Fibroblast of villous mesenchyme (primary cell): ENCODE data around the gene RFT1. TPM values are rescaled to one million over a fixed set of nuclear protein-coding genes. Genes with fewer than 3 reads are reported as not detected.

Experiments
- DNase-seq: peaks from one replicate; pipeline ENCODE4 v3.0.0-alpha.2; 2010; ENCODE audit warnings: low read depth
- H3K4me3 ChIP-seq: 2 replicates; pipeline ENCODE4 v1.5.1; 2011; ENCODE audit warnings: low read depth, mild to moderate bottlenecking, low read length
- total RNA-seq: library from RNA; depleted of rRNA; stranded (reverse); fragments of >200 nt; gene quantifications from 2 replicates; pipeline ENCODE4 v1.2.3, GENCODE V29; 2012
- TF ChIP-seq, protein P1 (sequence below): IDR thresholded peaks from 2 replicates; pipeline ENCODE4 v1.5.1; 2012; ENCODE audit warnings: low read depth, mild to moderate bottlenecking, low read length; ENCODE audit not compliant: insufficient read depth

The RFT1 gene
- total RNA-seq, 1 donor: 13.4 TPM

GRCh38 chr3:53149006-53149690, 18.9 kb upstream of the RFT1 start:
- DNase-seq: no peak
- TF ChIP-seq, protein P1, sequence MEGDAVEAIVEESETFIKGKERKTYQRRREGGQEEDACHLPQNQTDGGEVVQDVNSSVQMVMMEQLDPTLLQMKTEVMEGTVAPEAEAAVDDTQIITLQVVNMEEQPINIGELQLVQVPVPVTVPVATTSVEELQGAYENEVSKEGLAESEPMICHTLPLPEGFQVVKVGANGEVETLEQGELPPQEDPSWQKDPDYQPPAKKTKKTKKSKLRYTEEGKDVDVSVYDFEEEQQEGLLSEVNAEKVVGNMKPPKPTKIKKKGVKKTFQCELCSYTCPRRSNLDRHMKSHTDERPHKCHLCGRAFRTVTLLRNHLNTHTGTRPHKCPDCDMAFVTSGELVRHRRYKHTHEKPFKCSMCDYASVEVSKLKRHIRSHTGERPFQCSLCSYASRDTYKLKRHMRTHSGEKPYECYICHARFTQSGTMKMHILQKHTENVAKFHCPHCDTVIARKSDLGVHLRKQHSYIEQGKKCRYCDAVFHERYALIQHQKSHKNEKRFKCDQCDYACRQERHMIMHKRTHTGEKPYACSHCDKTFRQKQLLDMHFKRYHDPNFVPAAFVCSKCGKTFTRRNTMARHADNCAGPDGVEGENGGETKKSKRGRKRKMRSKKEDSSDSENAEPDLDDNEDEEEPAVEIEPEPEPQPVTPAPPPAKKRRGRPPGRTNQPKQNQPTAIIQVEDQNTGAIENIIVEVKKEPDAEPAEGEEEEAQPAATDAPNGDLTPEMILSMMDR: no peak
- H3K4me3 ChIP-seq: no peak overlapping the region

GRCh38 chr3:53147903-53148400, 17.7 kb upstream of the RFT1 start:
- no peak for DNase-seq
- TF ChIP-seq, protein P1: no peak
- no peak overlapping the region for H3K4me3 ChIP-seq

DNA sequence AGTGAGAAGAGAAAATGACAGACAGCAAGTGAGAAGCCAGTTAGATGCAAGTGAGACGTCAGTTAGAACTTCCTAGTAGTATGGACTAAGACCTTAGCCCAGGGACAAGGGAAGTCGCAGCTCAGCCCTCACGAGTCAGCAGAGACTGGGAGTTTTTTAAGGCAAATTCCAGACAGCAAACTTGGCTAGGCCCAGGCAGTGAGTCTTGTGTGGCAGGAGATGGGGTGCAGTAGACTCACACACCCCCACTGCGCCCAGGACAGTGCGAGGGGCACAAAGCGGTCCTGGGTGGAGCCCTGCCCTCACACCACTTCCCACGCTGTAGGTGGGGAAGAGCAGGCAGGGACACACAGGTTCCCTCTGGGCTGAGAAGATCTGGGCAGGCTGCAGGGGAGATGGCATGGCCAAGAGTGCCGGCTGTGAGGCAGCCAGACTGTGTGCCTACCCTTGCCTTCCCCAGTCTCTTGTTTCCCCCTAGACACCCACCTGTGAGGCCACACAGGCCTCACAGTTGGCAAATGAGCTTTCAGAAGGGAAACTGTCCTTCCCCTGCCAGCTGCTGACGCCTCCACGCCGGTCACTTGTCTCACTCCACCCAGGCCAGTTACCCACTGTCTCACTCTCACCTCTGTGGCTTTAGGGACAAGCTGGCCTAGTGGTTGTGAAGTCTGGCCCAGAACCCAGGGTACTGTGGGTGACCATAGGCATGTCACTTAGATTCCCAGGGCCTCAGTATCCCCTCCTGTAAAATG, 17.1 kb upstream of the RFT1 start:
- no peak overlapping the region for H3K4me3 ChIP-seq
- DNase-seq: no peak
- TF ChIP-seq, protein P1: no peak

DNA sequence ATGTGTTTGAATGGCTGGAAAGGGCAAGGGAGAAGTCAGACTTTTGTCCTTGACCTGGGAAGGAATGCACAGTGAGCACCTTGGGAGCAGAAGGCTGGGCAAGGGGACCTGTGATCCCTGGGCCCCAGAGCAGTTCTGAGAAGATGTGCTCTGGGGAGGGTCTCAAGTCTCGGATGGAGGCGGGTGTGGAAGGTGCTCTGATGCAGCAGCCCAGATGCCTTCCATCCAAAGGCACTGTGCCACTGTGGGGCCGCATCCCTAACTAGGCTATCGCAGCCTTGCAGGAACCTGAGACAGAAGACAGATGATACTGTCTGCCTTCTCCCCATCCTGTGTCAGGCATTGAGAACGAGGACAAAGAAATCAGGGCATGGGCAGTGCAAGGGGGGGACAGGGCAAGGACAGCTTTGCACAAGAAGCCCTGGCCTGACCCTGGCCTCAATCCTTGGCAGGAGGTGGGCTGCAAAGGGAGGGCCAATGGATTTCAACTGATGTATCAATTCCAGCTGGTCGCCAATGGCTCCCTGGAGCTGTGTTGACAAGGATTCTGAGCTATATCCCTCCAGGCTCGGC, 16.2 kb upstream of the RFT1 start:
- TF ChIP-seq, protein P1: no peak
- DNase-seq: no peak
- no peak overlapping the region for H3K4me3 ChIP-seq

DNA sequence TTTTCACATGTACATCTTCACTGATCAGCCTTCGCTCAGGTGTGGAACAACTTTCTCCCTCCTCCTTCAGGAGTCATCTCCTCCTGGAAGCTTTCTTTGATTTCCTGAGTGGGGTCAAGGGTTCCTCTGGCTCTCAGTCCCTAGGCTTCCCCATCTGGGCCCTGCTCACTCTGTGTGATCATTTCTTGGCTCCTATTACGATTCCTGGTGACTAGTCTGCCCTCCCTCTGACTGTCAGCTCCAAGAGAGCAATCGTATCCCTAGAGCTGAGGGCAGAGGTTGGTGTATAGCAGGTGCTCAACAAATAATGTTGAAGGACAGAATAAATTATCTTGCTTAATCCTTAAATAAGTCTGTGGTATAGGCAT, 15.5 kb upstream of the RFT1 start:
- no peak overlapping the region for H3K4me3 ChIP-seq
- DNase-seq: no peak
- TF ChIP-seq, protein P1: no peak

- no peak overlapping the region for H3K4me3 ChIP-seq
- no peak for DNase-seq
- TF ChIP-seq, protein P1: no peak
These were observed 14.9 kb upstream of the RFT1 start for GRCh38 chr3:53144862-53145712.
